GM23248 (cell line): ENCODE measurements around the gene PDE6D. TPM values are rescaled to one million over a fixed set of nuclear protein-coding genes. Genes with fewer than 3 reads are reported as not detected.

Experiments used
- DNase-seq: peaks from one replicate; pipeline ENCODE4 v3.0.0-alpha.2; 2015
- H2AFZ ChIP-seq: fragments of 200-600 bp; sonication (generic); 2 replicates; pipeline ENCODE4 v1.6.1; 2016; ENCODE audit warnings: antibody characterized with exemption
- H3F3A ChIP-seq: fragments of 200-600 bp; sonication (generic); 2 replicates; pipeline ENCODE4 v1.6.1; 2016; ENCODE audit warnings: mild to moderate bottlenecking, antibody characterized with exemption, mixed run types; ENCODE audit not compliant: insufficient read depth
- H3K27ac ChIP-seq: fragments of 200-600 bp; sonication (generic); 2 replicates; pipeline ENCODE4 v1.5.1; 2016; ENCODE audit warnings: mild to moderate bottlenecking
- H3K27me3 ChIP-seq: fragments of 200-600 bp; sonication (generic); replicated peaks from 2 replicates; pipeline ENCODE4 v1.6.1; 2016; ENCODE audit warnings: mild to moderate bottlenecking; ENCODE audit not compliant: insufficient read depth
- H3K36me3 ChIP-seq: fragments of 200-600 bp; sonication (generic); 2 replicates; pipeline ENCODE4 v1.6.1; 2016; ENCODE audit warnings: low read depth, mild to moderate bottlenecking
- H3K4me1 ChIP-seq: fragments of 200-600 bp; sonication (generic); 2 replicates; pipeline ENCODE4 v1.6.1; 2016; ENCODE audit warnings: mild to moderate bottlenecking; ENCODE audit not compliant: insufficient read depth
- H3K4me2 ChIP-seq: fragments of 200-600 bp; sonication (generic); one replicate; pipeline ENCODE4 v1.6.1; 2016; ENCODE audit warnings: mild to moderate bottlenecking; ENCODE audit not compliant: unreplicated experiment
- H3K4me3 ChIP-seq: fragments of 200-600 bp; sonication (generic); 2 replicates; pipeline ENCODE4 v1.5.1; 2016; ENCODE audit warnings: mild to moderate bottlenecking
- H3K79me2 ChIP-seq: fragments of 200-600 bp; sonication (generic); 2 replicates; pipeline ENCODE4 v1.6.1; 2016; ENCODE audit warnings: mild to moderate bottlenecking; ENCODE audit not compliant: insufficient read depth
- H3K9ac ChIP-seq: fragments of 200-600 bp; sonication (generic); 2 replicates; pipeline ENCODE4 v1.6.1; 2016; ENCODE audit warnings: mild to moderate bottlenecking
- H3K9me2 ChIP-seq: fragments of 200-600 bp; sonication (generic); 2 replicates; pipeline ENCODE4 v1.6.1; 2016; ENCODE audit warnings: mixed run types, mild to moderate bottlenecking, moderate library complexity; ENCODE audit not compliant: insufficient read depth
- H3K9me3 ChIP-seq: fragments of 200-600 bp; sonication (generic); one replicate; pipeline ENCODE4 v1.6.1; 2017; ENCODE audit warnings: low read depth
- H4K20me1 ChIP-seq: fragments of 200-600 bp; sonication (generic); 2 replicates; pipeline ENCODE4 v1.6.0; 2016; ENCODE audit not compliant: insufficient read depth
- EZH2 ChIP-seq: fragments of 200-600 bp; sonication (generic); IDR thresholded peaks from 2 replicates; pipeline ENCODE4 v1.6.1; 2018; ENCODE audit warnings: antibody characterized with exemption, mild to moderate bottlenecking; ENCODE audit not compliant: insufficient read depth, poor library complexity, severe bottlenecking
- EZH2phosphoT487 ChIP-seq: fragments of 200-600 bp; sonication (generic); IDR thresholded peaks from 2 replicates; pipeline ENCODE4 v1.6.1; 2018; ENCODE audit warnings: antibody characterized with exemption, moderate library complexity, mild to moderate bottlenecking, low read depth; ENCODE audit not compliant: insufficient read depth
- WGBS, 2 experiments: methylation state at CpG; one replicate each; pipeline ENCODE4 v1.1.6; 2015 to 2017; ENCODE audit warnings: low lambda C conversion rate in 2 of 2, low coverage in 1 of 2; ENCODE audit errors: missing lambda C conversion rate in 2 of 2; 5-methylcytosine and 5-hydroxymethylcytosine counted together
- in situ Hi-C: fragments of 300-500 bp; cut with MboI; formaldehyde crosslinking; loops from 2 replicates; pipeline ENCODE4 v1.15.0; 2020
- polyA plus RNA-seq: library from polyadenylated mRNA; unstranded; fragments of >200 nt; fragmentation: Nextera tagmentation; extraction: Ambion mirVana; gene quantifications from 2 replicates; pipeline ENCODE4 v1.2.1, GENCODE V29; 2016
- total RNA-seq: library from RNA; depleted of rRNA; stranded (reverse); fragments of >200 nt; shearing (Covaris generic); gene quantifications from 2 replicates; pipeline ENCODE4 v1.2.3, GENCODE V29; 2014

Gene PDE6D
- total and polyA plus RNA-seq, 2 experiments from 2014 or later, result 29.5 to 36.3 TPM

- Histone ChIP-seq H3K27ac (no peak overlapping the region), H3K36me3 (no peaks in the 10 kb centered on the region), H3K4me2 (no peak overlapping the region), H4K20me1 (no peaks in the 10 kb centered on the region), H3K9me3 (no peaks in the 10 kb centered on the region), H3K9ac (no peak overlapping the region), H3K4me1 (peaks cover 2% of the 10 kb centered on the region), H3K79me2 (no peaks in the 10 kb centered on the region), H2AFZ (no peak overlapping the region), H3K27me3 (no peaks in the 10 kb centered on the region), H3F3A (no peaks in the 10 kb centered on the region), H3K9me2 (no peaks in the 10 kb centered on the region), H3K4me3 (no peak overlapping the region)
- TF ChIP-seq EZH2 (no peak), EZH2phosphoT487 (no peak)
- DNase-seq, result no peak
- 92% methylated on average over 8 of the region's 8 CpGs for WGBS, 2 experiments
- in situ Hi-C loops, result no loop called here
Measured at GRCh38 chr2:231816327-231817026, 35.4 kb upstream of the PDE6D start.

GRCh38 chr2:231810905-231811304 lies 29.8 kb upstream of the PDE6D start:
- Histone ChIP-seq H3K9me3 (no peaks in the 10 kb centered on the region), H3K4me3 (no peak overlapping the region), H2AFZ (no peak overlapping the region), H3K36me3 (peaks cover 3% of the 10 kb centered on the region; the same call in 1 of the 2 replicates), H3K9me2 (no peaks in the 10 kb centered on the region), H3K79me2 (peaks cover 2% of the 10 kb centered on the region; the same call in 1 of the 2 replicates), H3F3A (no peaks in the 10 kb centered on the region), H3K4me1 (peaks cover 14% of the 10 kb centered on the region), H3K4me2 (no peak overlapping the region), H4K20me1 (no peaks in the 10 kb centered on the region), H3K27ac (peak overlapping the region; percentile 28), H3K27me3 (no peaks in the 10 kb centered on the region), H3K9ac (no peak overlapping the region)
- peak; percentile 80 for DNase-seq
- in situ Hi-C loops, result no loop called here
- TF ChIP-seq EZH2phosphoT487, result no peak
- no peak for TF ChIP-seq EZH2

GRCh38 chr2:231807020-231807419 lies 25.9 kb upstream of the PDE6D start:
- no peak overlapping the region for H3K4me2 ChIP-seq
- H3K4me1 ChIP-seq, result peaks cover 14% of the 10 kb centered on the region
- H3K27ac ChIP-seq, result no peak overlapping the region
- peaks cover 37% of the 10 kb centered on the region for H3K79me2 ChIP-seq
- H3K27me3 ChIP-seq, result no peaks in the 10 kb centered on the region
- no peak overlapping the region for H2AFZ ChIP-seq
- DNase-seq, result no peak
- H3F3A ChIP-seq, result no peaks in the 10 kb centered on the region
- 22 to 29% methylated on average over 2 of the region's 2 CpGs for WGBS, 2 experiments
- H3K36me3 ChIP-seq, result peaks cover 7% of the 10 kb centered on the region; the same call in 1 of the 2 replicates
- no peaks in the 10 kb centered on the region for H4K20me1 ChIP-seq
- no peak for TF ChIP-seq EZH2phosphoT487
- TF ChIP-seq EZH2, result no peak
- H3K4me3 ChIP-seq, result no peak overlapping the region
- in situ Hi-C loops, result no loop called here
- no peaks in the 10 kb centered on the region for H3K9me3 ChIP-seq
- no peaks in the 10 kb centered on the region for H3K9me2 ChIP-seq
- H3K9ac ChIP-seq, result no peak overlapping the region

- 92 to 93% methylated on average over 9 of the region's 9 CpGs for WGBS, 2 experiments
- in situ Hi-C loops, result loop anchor here (5.0 kb wide), 1 partner anchor 49 kb away; no protein-coding TSS in a partner anchor
- peaks cover 27% of the 10 kb centered on the region for H3K36me3 ChIP-seq
- no peaks in the 10 kb centered on the region for H3K27me3 ChIP-seq
- H3K4me2 ChIP-seq, result no peak overlapping the region
- DNase-seq, result no peak
- no peaks in the 10 kb centered on the region for H3K4me1 ChIP-seq
- H3K9me2 ChIP-seq, result no peaks in the 10 kb centered on the region
- H4K20me1 ChIP-seq, result no peaks in the 10 kb centered on the region
- H3K9ac ChIP-seq, result no peak overlapping the region
- H3F3A ChIP-seq, result peaks cover 6% of the 10 kb centered on the region; the same call in 1 of the 2 replicates
- no peaks in the 10 kb centered on the region for H3K9me3 ChIP-seq
- no peak overlapping the region for H3K4me3 ChIP-seq
- TF ChIP-seq EZH2phosphoT487 (no peak), EZH2 (no peak)
- H3K79me2 ChIP-seq, result peaks cover 46% of the 10 kb centered on the region
- no peak overlapping the region for H3K27ac ChIP-seq
- no peak overlapping the region for H2AFZ ChIP-seq
Measured at GRCh38 chr2:231803501-231804138, 22.5 kb upstream of the PDE6D start.
